Epithelial cell of prostate (primary cell): ENCODE data around the gene CLIC4.
"Not testable (repeated sequence)": the region's sequence is repeated elsewhere in the genome, so short reads cannot be mapped to it uniquely, and the experiment has no call there.

Experiments used
- DNase-seq: peaks from one replicate; pipeline ENCODE4 v3.0.0-alpha.2; 2011; ENCODE audit warnings: low read depth, low spot score
- H3K27ac ChIP-seq: fragments of 450-650 bp; 2 replicates; pipeline ENCODE4 v1.5.1; 2017; ENCODE audit warnings: mild to moderate bottlenecking

CLIC4 gene

GRCh38 chr1:24799242-24799641 is 54.0 kb downstream of the CLIC4 start:
- DNase-seq, result not testable (repeated sequence)

GRCh38 chr1:24801176-24801575 is 55.9 kb downstream of the CLIC4 start:
- H3K27ac ChIP-seq, result no peak overlapping the region
- DNase-seq, result no peak

More at GRCh38 chr1:24799242-24799641, 54.0 kb downstream of the CLIC4 start:
- not testable (repeated sequence) for H3K27ac ChIP-seq

- H3K27ac ChIP-seq, result peak overlapping the region; percentile 16
- no peak for DNase-seq
Observed at GRCh38 chr1:24803220-24803619, 58.0 kb downstream of the CLIC4 start.

GRCh38 chr1:24803987-24804530 is 58.8 kb downstream of the CLIC4 start:
- DNase-seq, result no peak
- H3K27ac ChIP-seq, result peak overlapping the region; percentile 16

GRCh38 chr1:24805534-24806301 is 60.5 kb downstream of the CLIC4 start:
- peak overlapping the region; percentile 38 for H3K27ac ChIP-seq

GRCh38 chr1:24806588-24806987 is 61.3 kb downstream of the CLIC4 start:
- H3K27ac ChIP-seq, result peak overlapping the region; percentile 38
- DNase-seq, result no peak

More at GRCh38 chr1:24805534-24806301, 60.5 kb downstream of the CLIC4 start:
- DNase-seq, result peak; percentile 31

- DNase-seq, H3K27ac ChIP-seq: not testable (repeated sequence)
Observed at GRCh38 chr1:24811494-24811893, 66.2 kb downstream of the CLIC4 start.

- not testable (repeated sequence) for DNase-seq
Observed at GRCh38 chr1:24820221-24820620, 75.0 kb downstream of the CLIC4 start.

GRCh38 chr1:24822887-24823286 is 77.6 kb downstream of the CLIC4 start:
- no peak overlapping the region for H3K27ac ChIP-seq
- no peak for DNase-seq

More at GRCh38 chr1:24820221-24820620, 75.0 kb downstream of the CLIC4 start:
- not testable (repeated sequence) for H3K27ac ChIP-seq

- not testable (repeated sequence) for DNase-seq, H3K27ac ChIP-seq
Observed at GRCh38 chr1:24823486-24823885, 78.2 kb downstream of the CLIC4 start.

- H3K27ac ChIP-seq, result no peak overlapping the region
- no peak for DNase-seq
Observed at GRCh38 chr1:24825174-24825573, 79.9 kb downstream of the CLIC4 start.

GRCh38 chr1:24826510-24826909 is 81.3 kb downstream of the CLIC4 start:
- DNase-seq, result no peak
- H3K27ac ChIP-seq, result no peak overlapping the region

- DNase-seq, result no peak
- no peak overlapping the region for H3K27ac ChIP-seq
Observed at GRCh38 chr1:24827379-24828135, 82.3 kb downstream of the CLIC4 start.

GRCh38 chr1:24828183-24828886 is 83.1 kb downstream of the CLIC4 start:
- no peak for DNase-seq
- no peak overlapping the region for H3K27ac ChIP-seq

GRCh38 chr1:24828887-24829192 is 83.6 kb downstream of the CLIC4 start:
- no peak overlapping the region for H3K27ac ChIP-seq
- no peak for DNase-seq

GRCh38 chr1:24830680-24831272 is 85.5 kb downstream of the CLIC4 start:
- no peak for DNase-seq
- no peak overlapping the region for H3K27ac ChIP-seq

GRCh38 chr1:24841593-24841992 is 96.3 kb downstream of the CLIC4 start:
- no peak overlapping the region for H3K27ac ChIP-seq
- DNase-seq, result no peak

- H3K27ac ChIP-seq, result no peak overlapping the region
- DNase-seq, result no peak
Observed at GRCh38 chr1:24846671-24847070, 101.4 kb downstream of the CLIC4 start.

- no peak overlapping the region for H3K27ac ChIP-seq
Observed at GRCh38 chr1:24847995-24848881, 103.0 kb downstream of the CLIC4 start.

More at GRCh38 chr1:24847995-24848881, 103.0 kb downstream of the CLIC4 start:
- DNase-seq, result peak; percentile 29
